ENCODE data around the gene RAB40C.

RAB40C gene

DNA sequence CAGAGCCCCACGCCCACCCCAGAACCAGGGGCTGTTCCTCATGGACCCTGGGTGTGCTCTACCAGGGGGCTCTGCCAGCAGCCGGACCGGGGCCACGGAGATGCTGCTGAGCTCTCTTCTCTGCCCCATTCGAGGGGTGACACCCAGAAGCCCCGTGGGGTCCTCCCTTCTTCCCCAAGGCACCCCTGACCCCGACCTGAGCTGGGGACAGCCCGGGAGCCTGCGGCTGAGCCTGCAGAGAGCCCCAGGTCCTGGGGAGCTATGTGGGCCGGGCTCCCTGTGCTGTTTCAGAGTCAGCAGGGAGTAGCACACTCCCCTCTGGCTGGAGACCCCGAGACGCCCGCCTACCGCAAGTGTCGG lies 30.9 kb upstream of the RAB40C start:
- FAIRE-seq = no peak
- no peak for DNase-seq (ENCODE audit: insufficient read length, low spot score)

DNA sequence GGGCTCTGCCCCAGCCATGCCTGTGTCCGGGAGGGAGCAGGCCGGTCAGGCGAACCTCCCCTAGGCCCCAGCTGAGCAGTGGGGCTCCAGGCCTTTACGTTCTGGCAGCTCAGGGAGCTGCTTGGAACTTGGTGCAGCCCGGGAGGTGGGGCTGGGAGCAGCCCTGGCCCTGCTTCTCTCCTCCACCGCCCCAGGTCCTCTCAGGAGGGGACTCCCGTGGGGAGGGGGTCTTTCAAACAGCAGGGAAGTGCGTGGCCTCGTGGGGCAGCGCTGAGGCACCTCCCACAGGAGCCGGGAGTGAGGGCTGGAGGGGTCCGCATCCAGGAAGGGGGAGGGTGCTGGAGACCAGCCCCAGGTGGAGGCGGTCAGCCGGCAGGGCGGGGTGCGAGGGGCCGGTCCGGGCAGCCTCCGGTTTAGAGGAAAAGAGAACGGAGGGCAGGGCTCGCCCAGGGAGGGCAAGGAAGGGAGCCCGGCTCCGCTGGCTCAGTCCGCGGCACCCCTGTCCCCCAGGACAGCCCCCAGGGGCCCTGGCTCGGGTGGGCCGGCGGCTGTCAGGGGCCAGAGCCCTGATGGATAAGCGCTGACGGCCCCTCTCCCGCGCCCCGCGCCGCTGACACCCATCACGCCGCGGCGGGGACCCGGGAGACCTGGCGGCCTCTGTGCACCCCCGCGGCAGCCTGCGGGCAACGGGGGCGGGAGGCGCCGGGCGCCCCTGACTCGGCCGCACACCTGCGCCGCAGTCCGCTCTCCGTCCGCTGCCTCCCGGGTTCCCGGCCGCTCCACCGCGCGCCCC lies 30.3 kb upstream of the RAB40C start:
- DNase-seq (ENCODE audit: insufficient read length, low spot score) = no peak
- FAIRE-seq = no peak

DNA sequence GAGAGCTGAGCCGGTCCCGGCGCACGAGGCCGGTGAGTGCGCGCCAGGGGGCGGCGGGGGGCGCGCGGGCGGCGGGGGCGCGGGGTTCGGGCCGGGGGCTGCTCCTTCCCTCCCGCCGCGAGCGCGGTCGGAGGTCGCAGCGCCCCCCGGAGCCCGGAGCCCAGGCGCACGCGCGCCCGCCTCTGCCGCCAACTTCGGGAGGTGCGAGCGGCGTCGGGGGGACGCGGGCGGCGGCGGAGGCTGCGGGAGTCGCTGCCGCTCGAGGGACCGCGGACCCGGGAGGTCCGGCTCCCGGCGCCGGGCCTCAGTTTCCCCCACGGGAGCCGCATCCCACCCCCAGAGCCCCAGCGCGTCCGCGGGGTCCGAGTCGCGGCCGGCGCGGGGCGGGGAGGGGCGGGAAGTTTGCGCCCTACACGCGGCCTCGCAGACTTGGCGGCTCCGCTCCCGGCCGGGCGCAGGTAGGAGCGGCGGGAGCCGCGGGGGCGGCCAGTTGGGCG lies 29.6 kb upstream of the RAB40C start, which contains the start of gene PRR35:
Gene PRR35 (plus strand): TSS at position 191 of the 497 bp plus-strand sequence. CDS start 2,901 bp downstream, outside the sequence.
- FAIRE-seq = no peak
- DNase-seq (ENCODE audit: insufficient read length, low spot score) = no peak

DNA sequence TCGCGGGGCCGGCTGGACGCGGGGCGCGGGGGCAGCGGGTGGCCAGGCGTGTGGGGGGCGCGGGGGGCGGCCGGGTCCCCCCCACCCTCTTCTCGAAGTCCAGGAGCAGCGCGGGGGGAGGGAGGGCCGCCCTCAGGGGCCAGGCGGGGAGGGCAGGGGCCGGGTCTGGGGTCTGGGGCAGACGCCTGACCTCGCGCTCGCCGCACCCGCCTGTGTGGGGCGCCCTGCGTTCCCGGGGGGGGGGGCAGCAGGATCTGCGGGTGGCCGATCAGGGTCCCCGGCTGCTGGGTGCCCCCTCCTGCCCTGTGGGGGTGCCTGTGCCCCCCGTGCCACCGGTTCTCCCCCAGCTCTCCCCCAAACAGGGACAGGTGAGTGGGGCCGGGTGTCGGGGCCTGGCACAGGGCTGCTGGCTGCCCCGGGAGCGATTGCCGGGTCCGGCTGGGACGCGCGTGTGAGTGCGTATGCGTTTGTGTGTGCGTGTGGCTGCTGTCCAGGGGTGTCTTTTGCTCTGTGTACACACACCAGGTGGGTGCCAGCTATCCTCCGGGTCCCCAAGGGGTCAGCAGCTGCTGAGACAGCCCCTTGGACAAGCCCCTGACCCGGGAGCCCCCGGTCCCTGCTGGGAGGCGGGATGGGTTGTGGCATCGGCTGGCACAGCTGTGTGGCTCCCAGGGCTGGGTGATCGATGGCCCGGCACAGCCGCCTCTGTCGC lies 29.0 kb upstream of the RAB40C start:
- DNase-seq (ENCODE audit: insufficient read length, low spot score) = no peak
- no peak for FAIRE-seq

DNA sequence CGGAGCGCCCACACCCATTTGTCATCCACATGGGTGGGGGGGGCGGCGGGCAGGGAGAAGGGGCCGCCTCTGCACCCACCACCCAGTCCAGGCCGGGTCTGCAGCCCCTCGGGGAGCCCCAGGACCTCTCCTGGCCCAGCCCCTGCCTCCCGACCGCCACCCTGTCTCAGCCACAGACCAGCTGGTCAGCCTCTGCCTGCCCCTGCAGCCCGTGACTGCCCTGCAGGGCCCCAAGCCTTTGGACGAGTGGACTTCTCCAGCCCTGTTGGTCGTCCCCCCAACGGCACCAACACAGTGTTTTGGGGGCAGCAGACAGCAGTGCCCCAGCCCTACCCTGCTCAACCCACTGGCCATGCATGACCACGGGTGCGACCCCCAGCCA lies 28.5 kb upstream of the RAB40C start:
- FAIRE-seq (no peak), DNase-seq (ENCODE audit: insufficient read length, low spot score) (no peak)

DNA sequence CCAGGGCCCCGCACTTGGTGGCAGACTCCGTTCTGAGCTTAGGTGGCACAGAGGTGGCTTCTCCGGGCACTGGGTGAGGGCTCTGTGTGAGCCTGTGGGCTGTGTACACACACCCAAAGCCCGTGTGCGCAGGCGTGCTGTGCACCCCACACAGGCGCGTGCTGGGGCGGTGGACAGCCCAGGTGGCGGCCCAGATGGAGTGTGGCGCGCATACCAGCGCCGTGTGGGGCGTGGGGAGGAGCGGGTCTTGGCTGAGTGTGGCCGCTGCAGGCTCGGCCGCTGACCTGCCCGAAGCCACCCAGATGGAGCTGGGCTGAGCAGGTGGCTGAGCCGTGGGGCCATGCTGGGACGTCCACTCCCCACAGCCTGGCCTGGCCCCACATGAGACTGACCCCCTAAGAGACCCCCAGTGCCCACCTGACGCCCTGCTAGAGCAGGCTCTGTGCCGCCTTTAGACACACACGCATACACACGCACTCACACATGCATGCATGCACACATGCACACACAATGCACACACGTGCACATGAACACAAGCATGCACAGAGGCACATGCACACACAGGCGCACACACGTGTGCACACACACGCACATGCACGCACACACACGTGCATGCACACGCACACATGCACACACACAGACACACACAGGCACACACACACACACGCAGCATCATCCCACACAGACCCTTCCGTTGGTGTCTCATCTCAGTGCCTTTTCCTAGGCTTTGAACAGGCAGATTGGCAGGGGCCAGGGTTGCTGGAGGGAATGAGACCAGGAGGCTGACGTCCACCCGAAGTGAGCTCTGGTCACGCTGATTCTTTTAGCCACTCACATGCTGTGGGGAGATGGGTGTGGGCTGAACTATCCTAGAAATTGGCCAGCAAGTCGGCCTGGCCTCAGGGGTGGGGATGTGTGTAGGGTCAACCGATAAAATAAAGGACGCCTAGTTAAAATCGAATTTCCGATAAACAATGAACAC lies 27.6 kb upstream of the RAB40C start:
- DNase-seq (ENCODE audit: insufficient read length, low spot score) (no peak), FAIRE-seq (peak; percentile 86)

DNA sequence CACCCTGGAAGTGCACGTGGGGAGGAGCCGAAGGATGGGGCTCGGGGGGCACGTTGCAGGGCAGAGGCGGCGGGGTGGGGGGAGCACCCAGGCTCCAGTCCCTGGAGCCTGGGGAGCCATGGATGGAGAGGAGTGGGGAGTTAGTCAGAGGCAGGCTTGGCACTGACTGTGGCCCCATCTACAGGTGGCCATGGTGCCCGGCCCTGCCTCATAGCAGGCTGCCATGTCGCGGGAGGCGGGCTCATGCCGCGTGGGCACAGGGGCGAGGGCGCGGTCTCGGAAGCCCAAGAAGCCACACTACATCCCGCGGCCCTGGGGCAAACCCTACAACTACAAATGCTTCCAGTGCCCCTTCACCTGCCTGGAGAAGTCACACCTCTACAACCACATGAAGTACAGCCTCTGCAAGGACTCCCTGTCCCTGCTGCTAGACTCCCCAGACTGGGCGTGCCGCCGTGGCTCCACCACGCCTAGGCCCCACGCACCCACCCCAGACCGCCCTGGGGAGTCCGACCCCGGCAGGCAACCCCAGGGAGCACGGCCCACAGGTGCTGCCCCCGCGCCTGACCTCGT lies 26.7 kb upstream of the RAB40C start:
- FAIRE-seq (no peak), DNase-seq (ENCODE audit: insufficient read length, low spot score) (no peak)

DNA sequence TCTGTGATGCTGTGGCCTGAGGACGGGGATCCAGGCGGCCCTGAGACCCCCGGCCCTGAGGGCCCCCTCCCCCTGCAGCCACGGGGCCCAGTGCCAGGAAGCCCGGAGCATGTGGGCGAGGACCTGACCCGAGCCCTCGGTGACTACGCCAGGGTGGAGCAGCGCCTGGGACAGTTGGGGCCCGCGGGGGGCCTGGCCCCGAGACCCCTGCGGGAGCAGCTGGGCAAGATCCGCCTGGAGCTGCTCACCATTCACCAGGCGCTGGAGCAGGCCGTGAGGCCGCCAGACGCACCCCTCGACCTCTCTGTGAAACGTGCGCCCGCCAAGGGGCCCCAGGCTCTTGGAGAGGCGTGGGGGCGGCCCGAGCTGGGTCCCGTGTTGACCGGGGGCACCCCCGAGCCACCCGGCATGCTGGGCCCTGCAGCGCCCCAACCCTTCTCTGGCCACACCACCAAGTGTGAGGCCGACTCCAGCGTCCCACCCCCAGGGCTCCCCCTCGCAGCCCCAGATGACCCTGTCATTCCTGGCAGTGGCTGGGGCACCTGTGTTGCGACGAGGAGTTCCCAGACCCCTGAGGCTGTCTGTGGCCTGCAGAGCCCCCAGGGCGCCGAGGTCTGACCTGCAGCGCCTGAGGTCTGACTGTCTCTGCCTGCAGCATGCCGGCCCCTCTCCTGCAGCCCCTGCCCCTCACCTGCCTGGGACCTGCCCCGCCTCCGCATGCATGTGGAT lies 25.0 kb upstream of the RAB40C start:
- no peak for DNase-seq (ENCODE audit: insufficient read length, low spot score)
- no peak for FAIRE-seq

DNA sequence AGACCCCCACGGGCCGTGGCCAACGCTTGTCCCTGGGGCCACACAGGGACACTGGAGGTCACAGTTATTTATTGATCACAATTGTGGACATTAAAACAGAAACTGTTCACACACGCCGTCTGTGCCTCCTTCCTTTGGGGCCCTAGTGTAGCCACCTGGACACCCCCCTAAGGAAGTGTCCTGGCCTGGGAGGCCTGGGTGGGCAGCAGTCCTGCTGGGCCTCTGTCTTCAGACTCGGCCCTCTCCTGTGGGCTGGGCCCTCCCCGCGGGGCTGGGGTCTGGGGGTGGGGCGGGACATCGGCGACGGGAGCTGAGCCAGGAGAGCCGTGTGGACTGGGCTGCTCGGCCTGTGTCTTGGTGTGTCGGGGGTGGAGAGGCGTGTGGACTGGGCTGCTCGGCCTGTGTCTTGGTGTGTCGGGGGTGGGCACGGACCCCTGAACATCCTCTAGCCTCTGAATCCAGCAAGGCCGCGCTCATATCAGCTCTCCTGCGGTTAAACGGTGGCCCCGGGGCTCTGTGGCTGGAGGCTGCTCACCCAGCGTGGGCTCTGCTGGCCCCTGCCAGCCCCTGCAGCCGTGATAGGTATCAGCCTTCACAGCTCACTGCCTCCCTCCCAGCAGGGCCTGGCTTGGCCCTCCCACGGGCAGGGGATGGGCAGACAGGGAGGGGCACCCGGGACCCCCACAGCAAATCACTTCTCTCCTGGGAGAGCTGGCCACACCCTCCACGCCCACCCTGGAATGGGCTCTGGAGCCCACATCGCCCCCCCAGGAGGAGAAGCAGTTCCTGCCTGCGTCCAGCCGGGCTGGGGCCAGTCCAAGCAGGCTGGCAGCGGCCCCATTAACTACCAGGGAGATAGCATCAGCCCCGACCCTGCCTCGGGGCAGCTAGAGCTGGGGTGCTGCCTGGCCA lies 24.2 kb upstream of the RAB40C start:
- FAIRE-seq = no peak

DNA sequence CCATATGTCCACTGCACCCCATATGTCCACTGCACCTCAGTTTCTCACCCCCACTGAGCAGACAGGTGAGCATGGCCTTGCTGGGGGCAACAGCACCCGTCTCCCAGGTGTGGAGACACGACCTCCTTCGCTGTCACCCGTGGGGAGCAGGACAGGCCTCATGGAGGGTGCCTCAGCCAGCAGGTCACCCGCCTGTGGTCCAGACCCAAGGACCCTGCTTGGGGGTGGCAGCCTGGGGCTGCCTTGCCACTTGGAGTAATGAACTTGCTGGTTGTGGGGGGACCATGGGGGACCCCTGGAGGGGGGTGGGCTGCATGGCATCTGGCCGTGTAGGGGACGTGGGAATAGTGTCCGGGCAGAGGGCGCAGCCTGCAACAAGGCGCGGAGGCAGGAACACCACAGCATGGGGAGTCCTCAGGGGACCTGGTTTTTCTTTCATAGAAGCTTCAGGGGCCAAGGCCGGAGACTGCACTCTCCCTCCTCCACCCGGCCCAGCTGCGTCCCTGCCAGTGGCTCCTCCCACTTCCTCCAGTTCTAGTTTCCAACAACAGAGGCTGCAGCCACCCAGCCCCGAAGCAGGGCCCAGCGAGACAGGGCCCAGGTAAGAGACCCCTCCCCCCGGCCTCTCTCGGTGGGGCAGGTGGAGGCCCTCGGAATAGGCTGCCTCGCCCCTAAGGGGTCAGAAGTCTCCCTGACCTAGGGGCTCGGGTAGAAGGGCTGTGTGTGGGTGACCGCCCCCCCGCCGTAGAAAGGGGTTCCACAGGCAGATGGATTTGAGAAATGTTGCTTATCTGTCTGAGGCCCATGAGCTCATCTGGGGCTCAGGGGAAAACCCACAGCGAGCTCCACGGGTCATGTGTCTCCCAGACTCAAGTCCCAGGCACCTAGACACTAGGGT lies 23.1 kb upstream of the RAB40C start, which contains the start of gene NHLRC4:
Gene NHLRC4 (plus strand): TSS at position 531 of the 898 bp plus-strand sequence. CDS start 1,043 bp downstream, outside the sequence.
- no peak for FAIRE-seq
- peak; percentile 41 for DNase-seq (ENCODE audit: insufficient read length, low spot score)

More for the DNA sequence above, 24.2 kb upstream of the RAB40C start:
- peak; percentile 53 for DNase-seq (ENCODE audit: insufficient read length, low spot score)

DNA sequence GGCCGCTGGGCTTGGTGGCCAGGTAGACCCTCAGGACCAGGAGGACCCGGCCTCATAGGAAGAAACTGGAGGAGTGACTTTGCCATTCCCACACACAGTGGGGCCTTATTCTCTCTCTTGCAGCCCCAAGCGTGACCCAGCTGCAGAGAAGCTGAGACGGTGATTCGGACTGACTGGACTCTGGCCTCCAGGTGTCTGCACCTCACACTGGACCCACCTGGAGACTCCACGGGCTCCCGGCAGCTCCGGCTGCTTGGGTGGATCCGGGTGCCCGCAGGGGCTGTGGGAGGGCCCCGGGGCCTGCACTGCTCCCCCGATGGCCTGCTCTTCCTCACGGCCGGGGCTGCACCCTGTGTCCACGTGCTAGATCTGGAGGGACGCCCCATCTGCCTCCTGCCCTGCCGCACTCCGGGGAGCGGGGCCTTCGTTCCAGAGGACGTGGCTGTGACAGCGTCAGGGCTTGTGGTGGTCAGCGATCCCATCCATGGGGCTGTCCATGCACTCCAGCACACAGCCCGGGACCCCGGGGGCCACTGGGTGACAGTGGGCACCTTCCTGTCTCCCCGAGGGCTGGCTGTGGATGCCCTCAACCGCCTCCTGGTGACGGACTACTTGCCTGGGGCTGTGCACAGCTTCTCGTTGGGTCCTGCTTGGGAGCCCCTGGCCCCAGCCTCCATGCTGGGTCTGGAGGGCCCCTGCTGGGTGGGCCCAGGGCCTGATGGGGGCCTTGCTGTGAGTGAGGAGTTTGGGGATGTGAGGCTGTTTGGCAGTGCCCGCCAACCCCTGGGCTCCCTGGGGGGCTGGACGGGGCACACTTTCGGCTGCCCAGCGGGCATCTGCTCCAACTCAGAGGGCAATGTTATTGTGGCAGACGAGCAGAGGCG lies 22.3 kb upstream of the RAB40C start:
- DNase-seq (ENCODE audit: insufficient read length, low spot score) (no peak), FAIRE-seq (no peak)

DNA sequence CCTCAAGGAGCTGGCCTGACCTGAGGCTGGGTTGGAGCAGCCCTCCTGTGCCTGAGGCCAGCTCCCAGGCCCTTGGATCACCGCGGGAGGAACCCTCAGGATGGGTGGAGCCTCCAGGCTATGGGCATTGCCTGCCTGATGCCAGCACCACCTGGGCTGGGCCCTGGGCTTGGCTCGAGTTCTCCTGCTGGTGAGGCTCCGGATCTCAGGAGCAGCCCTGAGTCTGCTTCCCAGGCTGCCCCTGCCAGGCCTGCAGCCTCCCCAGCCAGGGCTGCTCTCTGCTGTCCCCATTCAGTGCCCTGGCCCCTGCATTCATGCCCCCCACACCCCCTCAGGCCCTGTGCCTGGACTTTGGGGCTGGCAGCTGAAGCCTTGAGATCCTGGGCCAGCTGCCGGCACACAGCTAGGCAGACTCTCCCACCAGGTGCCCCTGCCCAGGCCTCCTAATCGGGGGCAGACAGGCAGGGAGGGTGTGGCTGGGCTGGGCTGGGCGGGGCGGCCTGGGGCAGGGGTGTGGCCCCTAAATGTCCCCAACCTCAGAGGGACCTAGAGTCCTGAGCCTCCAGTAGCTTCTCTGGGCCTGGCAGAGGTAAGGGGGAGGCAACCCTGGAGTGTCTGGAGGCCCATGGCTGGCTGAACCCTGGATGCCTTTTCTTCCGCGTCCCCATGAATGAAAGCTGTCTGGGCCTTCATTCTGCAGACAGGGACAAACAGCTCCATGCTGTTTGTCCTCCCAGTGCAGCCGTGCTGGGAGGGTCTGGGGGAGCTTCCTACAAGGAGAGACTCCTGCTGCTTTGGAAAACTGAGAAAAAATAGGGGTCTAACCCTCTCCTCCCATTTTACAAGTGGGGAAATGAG lies 21.2 kb upstream of the RAB40C start:
- no peak for FAIRE-seq
- no peak for DNase-seq (ENCODE audit: insufficient read length, low spot score)

DNA sequence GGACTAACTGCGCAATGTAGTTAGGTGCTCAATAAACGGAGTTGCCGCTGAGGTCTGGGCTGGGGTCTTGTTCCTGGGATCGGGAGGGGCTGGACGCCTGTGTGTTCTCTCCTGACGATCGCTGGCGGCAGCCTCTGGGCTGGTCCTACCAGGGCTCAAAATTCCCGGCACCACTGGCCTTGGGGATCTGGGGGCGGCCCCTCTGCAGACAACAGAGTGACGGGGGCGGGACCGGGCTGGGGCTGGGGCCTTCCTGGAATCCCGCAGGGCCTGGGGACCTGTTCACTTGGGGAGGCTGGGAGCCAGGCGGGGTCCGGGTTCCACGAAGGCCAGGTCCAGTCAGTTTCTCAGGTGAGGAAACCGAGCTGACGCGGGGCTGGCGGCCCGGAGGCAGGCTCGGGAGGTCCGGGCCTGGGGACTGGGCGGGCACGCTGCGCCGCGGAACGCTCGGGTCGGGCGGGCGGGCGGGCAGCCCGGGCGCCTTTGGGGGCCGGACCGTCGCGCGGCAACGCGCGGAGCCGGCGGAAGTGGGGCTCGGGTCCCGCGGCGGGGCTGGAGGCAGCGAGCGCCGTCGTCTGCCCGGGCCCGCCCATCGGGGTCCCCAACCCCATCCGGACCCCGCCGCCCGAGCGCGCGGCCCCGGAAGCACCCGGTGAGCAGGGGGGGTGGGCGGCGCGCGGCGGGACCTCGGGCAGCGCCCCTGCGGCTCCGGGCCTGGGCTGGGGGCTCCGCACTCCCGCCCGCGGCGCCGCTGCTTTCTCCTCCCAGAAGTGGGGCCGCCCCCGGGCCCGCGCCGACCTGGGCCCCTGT lies 20.2 kb upstream of the RAB40C start, which contains the start of gene PIGQ:
Gene PIGQ (plus strand): TSS at position 524 of the 810 bp plus-strand sequence. CDS start 4,107 bp downstream, outside the sequence.
- peak; percentile 79 for DNase-seq (ENCODE audit: insufficient read length, low spot score)
- FAIRE-seq = no peak

DNA sequence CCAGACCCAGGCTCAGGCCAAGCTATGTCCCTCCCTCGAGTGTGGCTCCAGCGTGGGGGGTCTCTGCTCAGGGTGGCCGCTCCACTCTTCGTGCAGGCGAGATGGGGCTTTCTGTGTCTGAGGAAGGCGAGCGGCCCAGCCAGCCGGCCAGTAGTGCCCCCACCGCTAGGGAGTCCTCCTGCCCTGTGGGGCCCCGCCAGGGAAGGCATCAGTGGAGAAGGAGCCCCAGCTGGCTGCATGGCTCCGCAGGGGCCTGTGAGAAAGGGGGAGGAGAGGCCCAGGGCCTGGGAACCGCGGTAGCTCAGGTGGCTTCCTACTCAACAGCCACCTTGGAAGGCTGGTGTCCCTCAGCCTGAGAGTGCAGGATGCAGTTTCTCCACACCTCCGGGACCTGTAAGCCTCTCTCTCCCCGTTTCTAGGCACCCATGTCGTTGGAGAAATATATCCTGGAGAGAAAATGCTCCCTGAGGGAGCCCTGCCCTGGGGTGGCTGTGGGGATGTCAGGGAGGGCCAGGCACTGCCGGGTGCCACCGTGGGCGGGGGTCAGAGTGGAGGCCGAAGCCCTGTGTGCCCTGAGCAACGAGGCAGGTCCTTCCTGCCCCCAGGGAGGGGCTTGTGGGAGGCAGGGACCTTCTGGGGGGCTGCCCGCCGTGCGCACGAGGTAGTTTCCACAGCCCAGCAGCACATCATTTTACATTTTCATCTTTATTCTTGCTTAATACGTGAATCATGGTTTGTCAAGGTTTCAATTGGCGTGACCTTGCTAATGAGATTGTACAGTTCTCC lies 16.8 kb upstream of the RAB40C start:
- no peak for FAIRE-seq
- no peak for DNase-seq (ENCODE audit: insufficient read length, low spot score)

Measured in HTR-8/SVneo (cell line).